C4-2B (cell line): ENCODE results near the gene HAPLN1.

ENCODE experiments used
- ZFX ChIP-seq: fragments of 450-650 bp; IDR thresholded peaks from 2 replicates; pipeline ENCODE4 v1.6.1; 2017
- TF ChIP-seq, protein P1 (sequence below): fragments of 450-650 bp; conservative IDR thresholded peaks from 2 replicates; pipeline ENCODE4 v1.5.1; 2017; ENCODE audit warnings: mild to moderate bottlenecking

DNA sequence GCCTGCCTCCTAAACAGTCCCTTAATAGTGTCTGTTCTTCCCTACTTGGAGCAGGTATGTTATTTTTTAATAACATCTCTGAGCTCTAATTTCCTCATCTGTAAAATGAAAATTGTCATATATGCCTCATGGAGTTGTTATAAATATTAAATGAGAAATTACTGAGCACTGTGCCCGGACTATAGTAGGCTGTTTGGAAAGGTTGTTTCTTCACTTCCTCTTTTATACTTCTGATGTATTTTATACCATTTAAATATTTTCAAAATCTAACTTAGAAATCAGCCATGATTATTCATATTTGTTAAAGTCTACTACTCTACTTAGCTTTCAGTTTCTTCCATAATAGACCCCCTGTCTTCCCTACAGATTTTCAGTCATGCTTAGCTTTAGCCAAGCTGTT, 30.5 kb upstream of the HAPLN1 start:
- TF ChIP-seq, protein P1, sequence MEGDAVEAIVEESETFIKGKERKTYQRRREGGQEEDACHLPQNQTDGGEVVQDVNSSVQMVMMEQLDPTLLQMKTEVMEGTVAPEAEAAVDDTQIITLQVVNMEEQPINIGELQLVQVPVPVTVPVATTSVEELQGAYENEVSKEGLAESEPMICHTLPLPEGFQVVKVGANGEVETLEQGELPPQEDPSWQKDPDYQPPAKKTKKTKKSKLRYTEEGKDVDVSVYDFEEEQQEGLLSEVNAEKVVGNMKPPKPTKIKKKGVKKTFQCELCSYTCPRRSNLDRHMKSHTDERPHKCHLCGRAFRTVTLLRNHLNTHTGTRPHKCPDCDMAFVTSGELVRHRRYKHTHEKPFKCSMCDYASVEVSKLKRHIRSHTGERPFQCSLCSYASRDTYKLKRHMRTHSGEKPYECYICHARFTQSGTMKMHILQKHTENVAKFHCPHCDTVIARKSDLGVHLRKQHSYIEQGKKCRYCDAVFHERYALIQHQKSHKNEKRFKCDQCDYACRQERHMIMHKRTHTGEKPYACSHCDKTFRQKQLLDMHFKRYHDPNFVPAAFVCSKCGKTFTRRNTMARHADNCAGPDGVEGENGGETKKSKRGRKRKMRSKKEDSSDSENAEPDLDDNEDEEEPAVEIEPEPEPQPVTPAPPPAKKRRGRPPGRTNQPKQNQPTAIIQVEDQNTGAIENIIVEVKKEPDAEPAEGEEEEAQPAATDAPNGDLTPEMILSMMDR = no peak
- no peak for TF ChIP-seq ZFX
